GM18498 (cell line): ENCODE data around the gene FHOD3.
A peak's percentile ranks its signal among the peaks of the same experiment; 100 is the strongest.

Experiments used
- ATAC-seq: cut with Tn5 transposase; IDR thresholded peaks from one replicate; pipeline ENCODE4 v1.9.1; 2021; ENCODE audit warnings: mild to moderate bottlenecking, moderate library complexity; ENCODE audit not compliant: unreplicated experiment

FHOD3 gene

DNA sequence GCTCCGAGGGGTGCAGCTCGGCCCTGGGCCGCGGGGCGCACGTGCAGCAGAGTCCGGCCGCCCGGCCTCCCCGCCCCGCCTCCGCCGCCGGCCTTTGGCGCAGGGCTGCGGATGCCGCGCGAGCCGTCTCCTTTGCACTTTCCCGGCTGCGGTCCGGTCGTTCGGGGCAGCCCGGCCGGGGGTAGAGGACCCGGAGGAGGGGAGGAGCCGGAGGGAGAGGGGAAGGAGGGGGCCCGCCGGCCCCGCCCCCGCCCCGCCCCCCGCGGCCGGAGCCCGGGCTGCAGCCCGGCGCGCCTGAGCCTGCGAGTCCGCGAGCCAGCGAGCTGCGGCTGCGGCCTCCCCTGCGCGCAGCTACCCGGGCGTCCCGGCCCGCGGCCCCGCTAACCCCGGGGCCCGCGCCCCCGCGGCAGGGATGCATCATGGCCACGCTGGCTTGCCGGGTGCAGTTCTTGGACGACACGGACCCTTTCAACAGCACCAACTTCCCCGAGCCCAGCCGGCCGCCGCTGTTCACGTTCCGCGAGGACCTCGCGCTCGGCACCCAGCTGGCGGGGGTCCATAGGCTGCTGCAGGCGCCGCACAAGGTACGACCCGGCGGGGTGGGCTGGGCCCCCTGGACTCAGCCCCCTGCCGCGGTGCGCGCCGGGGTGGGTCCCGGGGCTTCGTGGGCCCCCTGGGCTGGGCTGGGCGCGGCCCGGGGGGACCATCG is at the start of gene FHOD3:
Gene FHOD3 (plus strand): TSS at position 297 of the 709 bp plus-strand sequence. CDS start 123 bp downstream, at position 420.
- ATAC-seq = peak; percentile 78

DNA sequence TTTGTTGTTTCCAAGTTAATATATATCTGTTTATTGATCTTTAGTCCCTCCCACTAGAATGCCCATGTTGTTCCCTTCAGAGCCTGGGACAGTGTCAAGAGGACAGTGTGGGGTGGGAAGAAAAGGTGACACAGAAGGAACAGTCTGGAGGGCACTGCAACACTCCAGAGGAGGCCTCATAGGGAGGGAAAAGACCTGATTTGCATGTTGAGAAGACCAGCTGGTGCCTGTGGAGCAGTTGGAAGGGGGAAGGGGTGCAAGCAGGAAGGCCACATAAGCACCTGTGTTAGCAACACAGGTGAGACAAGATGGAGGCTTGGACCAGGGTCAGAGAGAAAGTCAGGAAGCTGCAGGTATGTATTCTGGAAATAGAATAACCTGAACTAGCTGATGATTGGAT is 48.1 kb upstream of the FHOD3 start:
- no peak for ATAC-seq

DNA sequence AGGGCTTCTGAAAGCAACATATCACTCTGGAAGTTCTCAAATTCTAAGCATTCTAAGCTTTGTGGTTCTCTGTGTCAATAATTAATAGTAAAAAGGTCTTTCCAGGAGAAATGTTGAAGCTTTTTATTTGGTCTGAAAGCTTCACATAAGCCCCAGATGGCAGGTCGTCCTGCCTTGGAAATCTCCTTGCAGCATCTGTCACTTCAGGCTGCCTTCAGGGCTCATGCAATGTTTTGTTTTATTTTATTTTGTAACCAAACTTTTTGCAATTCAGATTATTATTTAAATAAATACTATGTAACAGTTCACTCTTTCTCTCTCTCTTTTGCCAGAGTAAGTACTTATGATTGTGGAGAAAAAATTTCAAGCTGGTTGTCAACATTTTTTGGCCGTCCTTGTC is 46.7 kb upstream of the FHOD3 start:
- ATAC-seq = no peak

DNA sequence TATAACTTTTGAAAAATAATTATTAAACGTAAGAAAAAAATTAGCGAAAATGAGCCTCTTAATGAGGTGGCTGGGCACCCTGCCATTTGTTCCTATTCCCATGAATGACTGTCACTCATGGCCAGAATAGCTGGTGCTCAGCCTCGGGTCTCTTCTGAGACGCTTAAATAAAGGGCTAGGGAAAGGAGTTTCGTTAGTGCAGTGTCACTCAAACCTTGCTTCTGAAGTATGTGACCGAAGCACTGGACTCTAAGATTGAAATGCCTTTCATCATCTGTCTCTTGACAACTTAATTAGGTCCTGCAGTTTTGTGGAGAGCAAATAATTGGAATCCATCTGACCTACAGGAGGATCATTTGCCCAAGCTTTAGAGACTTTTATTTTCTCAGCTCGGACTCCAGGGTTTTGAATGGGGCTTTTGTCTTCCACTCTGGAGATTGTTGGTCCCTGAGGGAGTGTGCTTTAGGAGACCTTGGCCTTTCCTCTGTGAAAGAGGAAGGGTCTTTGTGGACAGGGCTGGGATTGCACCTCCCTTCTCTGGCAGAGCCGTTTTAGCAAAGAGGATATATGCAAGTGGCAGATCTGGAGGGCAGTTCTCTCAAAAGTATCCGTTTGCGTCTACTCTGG is 42.3 kb upstream of the FHOD3 start:
- ATAC-seq = no peak

DNA sequence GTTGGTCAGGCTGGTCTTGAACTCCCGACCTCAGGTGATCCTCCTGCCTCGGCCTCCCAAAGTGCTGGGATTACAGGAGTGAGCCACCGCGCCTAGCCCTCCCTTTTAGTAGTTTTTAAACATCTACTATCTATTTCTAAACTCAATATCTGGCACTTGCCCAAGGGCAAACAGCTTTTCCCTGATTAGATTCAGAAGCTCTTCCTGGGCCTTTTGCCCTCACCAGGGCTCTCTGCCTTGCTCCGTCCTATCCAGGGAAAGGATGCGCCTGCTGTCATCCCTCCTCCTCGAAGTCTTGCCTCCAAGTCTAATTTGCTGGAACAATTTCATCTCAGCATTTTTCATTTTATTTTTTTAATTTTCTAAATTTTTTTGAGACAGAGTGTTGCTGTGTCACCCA is 41.4 kb upstream of the FHOD3 start:
- no peak for ATAC-seq

DNA sequence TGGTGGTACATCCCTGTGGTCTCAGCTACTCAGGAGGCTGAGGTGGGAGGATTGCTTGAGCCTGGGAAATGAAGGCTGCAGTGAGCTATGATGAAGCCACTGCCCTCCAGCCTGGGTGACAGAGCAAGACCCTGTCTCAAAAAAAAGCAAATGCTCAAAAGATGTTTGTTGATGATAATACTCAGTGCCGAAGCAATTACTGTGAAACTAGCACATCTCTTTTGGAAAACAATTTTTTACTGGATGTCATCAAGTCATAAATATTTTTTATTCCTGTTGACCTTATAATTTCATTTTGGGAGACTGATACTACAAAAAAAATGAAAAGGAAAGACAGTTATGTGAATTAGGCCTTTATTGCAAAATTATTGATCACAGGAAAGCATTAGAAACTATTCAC is 34.5 kb upstream of the FHOD3 start:
- no peak for ATAC-seq

DNA sequence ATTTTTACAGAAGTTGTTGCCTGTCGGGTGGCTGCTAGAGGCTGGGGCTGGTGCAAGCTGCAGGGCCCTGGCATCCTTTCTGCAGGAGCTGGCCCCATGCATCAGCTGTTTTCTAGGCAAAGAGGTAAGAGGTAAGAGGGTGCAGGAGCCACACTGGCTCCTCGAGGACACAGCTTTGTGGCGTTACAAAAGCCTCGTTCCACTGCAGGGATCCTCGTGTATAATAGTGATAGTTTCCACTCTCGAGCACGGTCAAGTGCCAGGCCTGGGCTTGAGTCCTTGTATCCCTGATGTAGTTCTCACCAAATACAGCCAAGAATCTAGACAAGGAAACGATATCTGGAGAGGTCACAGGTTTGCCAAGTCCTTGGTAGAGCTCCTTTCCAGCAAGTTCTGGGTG is 33.2 kb upstream of the FHOD3 start:
- no peak for ATAC-seq

DNA sequence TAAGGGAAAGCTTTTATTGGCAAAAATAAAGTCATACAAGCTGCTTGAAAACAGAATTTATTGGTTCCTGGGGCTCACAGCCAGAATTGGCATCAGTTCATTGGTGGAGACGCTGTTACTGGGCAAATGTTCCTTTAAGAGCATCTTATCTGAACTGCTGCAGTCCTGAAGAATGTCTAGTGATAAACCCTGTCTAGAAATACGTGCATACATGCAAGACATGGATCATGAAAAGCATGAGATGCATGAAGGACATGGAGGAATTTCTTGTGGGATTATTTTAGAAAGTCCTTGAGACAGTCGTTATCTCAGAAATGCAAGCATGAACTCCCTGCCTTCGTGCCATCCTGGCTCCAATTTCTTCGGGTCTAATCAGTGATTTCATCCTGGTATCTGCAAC is 32.5 kb upstream of the FHOD3 start:
- ATAC-seq = no peak

DNA sequence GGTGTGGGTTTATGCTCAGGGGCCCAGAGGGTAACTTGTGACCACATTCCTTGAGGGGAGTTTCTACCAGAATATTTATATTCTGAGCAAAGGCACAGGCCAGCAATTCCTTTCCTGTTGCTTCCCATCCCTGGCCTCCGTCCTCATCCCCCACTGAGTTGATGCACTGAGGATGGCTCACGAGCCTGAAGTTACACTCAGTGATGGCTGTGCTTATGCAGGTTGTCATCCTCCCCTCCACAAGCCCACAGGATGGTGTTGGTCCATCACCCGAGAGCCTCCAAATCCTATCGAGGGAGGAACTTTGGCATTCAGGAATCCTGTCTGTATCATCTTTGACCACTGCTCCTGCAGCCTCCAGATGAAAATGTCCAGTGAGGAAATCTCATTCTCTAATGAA is 28.4 kb upstream of the FHOD3 start:
- no peak for ATAC-seq

DNA sequence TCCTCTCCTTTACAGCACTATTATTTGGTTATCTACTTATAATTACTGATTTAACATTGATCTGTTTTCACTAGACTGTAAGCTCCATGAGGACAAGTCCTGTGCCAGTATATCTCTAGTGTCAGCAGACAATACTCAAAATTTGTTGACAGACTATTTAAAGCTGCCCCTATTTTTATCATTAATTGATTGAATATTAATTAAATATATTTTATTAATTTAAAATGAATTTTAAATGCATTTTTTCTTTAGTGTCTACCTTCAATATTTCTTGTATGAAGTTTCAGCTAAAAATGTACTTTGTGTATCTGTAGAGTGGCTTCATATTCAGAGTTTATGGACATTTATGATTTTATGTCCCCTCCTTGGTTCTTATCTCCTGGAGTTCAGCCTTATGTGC is 26.4 kb upstream of the FHOD3 start:
- ATAC-seq = no peak

DNA sequence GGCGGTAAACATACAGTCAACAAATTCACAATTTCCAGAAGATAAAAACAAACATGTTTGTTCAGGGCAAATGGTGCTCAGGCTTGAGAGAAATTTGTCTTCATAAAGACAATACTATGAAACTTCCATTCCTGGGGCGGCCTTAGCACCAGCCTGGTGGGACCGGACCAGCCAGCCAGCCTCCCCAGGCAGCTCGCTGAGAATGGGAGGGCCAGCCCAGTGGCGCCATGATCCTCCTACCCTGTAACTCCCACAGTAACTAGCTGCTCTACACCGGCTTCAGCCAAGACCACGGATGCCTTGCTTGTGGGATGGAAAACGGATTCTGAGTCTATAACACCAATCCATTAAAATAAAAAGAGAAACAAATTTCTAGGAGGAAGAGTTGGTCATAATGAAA is 24.2 kb upstream of the FHOD3 start:
- ATAC-seq = no peak

DNA sequence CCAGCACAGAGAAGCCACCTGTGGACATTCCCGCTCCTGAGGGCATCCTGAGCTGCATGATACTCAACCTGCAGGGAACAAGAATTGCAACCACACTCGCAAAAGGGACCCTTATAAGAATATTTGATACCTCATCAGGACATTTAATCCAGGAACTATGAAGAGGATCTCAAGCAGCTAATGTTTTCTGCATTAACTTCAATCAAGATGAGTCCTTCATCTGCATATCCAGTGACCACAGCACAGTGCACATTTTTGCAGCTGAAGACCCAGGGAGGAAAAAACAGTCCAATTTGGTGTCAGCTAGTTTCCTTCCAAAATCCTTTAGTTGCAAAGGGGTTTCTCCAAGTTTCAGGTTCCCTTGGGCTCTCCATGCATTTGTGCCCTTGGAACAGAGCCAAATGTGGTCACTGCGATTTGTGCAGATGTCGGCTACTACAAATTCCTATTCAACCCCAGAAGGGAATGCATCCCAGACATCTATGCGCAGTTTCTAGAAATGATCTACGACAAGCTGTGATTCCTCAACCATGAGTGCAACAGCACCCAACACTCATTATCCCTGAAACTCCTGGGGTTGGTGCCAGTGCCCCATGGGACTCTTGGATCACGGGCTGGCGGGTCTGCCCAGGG is 23.3 kb upstream of the FHOD3 start:
- no peak for ATAC-seq

DNA sequence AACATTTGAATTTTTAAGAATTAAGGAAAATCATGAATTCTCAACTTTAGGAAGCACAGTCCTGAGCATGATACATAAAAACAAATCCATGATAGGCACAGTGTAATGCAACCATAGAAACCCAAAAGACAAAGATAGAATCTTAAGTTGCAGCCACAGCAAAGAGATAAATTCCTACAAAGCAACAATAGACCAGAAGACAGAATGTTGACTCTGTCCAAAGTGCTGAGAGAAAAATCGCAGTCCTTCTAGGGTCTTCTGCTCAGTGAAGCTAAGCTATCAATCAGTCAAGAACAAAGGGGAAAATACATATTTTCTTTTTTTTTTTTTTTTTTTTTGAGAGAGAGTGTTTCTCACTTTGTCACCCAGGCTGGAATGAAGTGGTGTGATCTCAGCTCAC is 22.0 kb upstream of the FHOD3 start:
- ATAC-seq = no peak

DNA sequence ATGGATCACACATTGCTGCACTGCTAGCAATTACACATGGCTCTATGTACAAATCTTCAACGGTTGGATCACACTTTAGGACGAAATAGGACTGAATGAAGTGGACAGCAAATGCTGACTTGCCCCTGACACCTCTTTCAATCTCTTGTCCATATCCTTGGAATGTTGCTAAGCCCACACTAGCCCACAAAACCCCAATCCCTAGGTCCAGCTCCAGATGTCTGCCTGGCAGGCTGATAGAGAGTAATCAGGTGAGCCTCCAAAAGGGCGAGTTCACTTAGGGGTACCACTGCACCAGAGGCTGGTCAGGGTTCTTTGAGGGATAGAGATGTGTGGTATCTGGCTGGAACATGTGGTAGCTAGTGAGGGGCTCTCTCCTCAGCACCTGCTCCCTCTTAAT is 18.5 kb upstream of the FHOD3 start:
- ATAC-seq = no peak

DNA sequence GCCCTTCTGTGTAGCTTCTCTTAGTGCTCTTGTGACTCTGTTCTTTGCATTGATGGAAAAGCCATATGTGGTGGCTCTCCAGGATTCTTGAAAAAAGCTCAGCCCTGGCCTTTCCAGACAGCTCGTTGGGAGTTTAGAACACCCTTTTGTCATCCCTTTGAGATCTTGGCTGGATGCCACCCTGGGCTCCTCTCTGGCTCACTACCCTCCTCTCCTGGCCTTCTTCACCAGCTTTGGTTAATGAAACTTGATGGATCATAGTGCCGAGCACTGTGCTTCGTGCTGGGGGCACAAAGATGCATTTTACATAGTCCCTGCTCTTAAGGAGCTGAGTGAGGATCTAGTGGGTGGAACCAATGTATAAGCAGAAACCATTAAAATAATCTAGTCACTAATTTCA is 15.6 kb upstream of the FHOD3 start:
- ATAC-seq = no peak

DNA sequence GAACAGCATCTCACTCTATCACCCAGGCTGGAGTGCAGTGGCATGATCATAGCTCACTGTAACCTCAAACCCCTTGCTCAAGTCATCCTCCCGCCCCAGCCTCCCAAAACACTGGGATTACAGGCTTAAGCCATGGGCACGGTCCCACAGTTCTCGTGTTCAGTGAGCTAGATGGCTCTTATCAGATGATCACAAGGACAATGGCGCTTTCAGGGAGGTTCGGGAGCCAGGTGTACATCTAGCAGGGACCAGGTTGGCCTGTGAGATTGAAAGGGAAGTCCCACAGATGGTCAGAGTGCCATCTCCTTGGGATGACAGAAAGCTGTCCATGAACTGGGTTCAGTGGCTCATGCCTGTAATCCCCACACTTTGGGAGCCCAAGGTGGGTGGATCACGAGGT is 14.1 kb upstream of the FHOD3 start:
- no peak for ATAC-seq

DNA sequence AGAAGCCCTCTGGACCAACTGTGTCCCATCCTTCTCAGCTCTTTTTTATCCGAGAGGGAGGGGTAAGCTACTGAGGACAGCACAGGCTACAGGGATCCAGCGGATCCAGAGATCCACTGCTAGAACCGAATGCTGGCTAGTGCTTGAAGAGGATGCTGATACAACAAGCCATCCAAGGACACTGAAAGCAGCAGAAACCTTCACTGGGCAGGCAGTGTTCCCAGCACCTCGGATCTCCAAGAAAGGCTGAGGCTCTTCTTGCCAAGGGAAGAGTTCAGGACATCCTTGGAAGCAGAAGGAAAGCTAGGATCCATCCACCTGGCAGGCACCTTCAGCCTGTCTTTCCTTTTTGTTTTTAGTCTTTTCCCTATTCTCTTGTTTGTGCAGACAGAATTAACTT is 13.2 kb upstream of the FHOD3 start:
- no peak for ATAC-seq

DNA sequence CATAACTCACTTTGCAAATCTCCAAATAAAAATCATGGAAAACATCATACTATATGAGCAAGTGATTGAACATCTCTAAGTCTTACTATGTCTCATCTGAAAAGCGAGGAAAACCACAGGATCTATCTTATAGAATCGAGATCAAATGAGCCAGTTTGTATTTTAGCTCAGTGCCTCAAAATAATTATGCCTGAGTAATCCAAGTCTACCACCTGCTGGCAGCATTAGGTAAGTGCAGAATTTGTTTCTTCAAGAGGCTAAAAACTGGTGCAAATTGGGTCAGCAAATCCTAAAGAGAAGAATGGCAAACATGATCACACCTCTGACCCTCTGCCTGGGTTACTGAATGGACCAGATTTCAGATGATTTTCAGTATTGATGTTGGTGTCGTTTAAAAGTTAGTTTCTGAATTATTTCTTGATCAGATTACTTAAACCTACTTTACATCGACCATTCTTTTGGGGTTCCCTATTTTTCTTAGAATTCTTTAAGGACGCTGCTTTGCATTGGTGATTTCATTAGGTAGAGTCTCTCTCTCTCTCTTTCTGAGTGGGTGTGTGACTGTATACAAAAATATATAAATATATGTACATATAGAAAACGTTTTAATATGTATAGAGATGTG is 12.7 kb upstream of the FHOD3 start:
- ATAC-seq = no peak

DNA sequence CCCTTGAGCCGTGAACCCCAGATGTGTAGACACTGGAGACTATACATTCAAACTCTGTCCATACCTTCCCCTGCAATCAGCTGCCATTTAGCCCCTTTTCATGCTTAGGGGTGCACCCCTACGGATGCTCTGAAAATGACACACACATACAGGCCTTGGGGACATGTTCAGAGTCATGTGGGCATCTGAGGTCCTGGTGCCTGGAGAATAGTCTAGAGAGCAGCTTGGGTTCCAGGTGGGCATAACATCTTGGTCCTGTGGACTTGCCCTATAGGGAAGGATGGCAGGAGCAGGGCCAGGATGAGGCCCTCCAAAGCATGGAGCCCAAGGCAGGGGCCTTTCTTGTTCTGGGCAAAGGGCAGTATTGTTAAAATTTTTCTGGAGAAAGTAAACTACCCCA is 9.9 kb upstream of the FHOD3 start:
- no peak for ATAC-seq

DNA sequence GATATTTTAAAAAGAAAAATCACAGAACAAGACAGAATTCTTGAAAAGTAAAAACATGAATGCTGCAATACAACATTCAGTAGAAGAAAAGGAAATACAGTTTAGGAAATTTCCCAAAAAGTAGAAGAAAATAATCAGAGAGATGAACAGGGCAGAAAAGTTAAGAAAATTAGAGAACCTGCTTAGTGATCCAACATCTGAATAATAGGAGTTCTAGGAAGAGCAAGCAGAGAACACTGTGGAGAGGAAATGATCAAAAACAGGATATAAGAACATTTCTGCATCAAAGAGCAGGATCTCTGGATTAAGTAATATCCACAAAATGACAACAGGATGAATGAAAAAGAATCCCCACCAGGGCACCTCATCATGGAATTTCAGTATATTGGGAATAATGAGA is 8.8 kb upstream of the FHOD3 start:
- ATAC-seq = no peak

DNA sequence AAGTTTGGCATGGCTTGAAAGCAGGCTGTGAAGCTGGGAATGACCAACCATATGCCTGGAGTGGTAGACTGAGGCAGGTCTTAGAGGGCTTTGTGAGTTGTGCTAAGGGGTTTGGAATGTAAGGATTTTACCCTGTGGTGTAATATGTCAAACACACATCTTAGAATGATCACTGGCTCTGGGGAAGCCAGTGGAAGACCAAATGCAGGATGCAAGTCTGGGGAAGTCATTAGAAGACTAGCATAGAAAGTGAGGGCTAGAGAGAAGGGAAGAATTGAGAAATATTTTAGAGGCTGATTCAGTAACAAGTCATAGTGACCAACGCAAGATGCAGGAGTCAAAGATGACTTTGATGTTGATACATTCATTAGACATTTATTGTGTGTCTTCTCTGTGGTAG is 3.5 kb upstream of the FHOD3 start:
- no peak for ATAC-seq

DNA sequence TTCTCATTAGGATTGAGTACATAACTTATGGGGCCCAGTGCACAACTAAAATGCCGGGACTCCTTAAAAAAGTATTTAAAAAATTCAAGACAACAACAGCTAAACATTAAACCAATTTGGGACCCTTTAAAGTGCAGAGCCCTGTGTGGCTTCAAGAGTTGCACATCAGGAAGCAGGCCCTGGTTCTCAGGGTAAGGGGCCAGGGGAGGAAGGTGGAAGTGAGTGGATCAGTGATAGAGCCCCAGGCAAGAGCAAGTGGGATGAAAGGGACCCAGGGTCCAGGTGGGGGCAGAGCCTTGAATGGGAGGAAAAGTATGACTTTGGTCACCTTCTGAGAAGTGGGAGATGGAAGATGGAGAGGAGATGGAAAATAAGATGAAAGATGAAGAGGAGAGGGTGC is 2.3 kb upstream of the FHOD3 start:
- ATAC-seq = no peak
